Stimulated activated CD4-positive, alpha-beta T cell treated with anti-CD3 and anti-CD28 coated beads, Interleukin-12 subunit alpha, Interleukin-12 subunit beta, amount 100 ng/mL, for 48 hours (primary cell): ENCODE measurements around the gene DDX31.

Experiments
- DNase-seq, 3 donors: peaks; one replicate each; pipeline ENCODE4 v3.0.0-alpha.2; 2020; ENCODE audit warnings: low read depth in 2 of 3, low spot score in 1 of 3

Gene DDX31

GRCh38 chr9:132673355-132673754 lies 3.6 kb upstream of the DDX31 start:
- no peak for DNase-seq

- no peak for DNase-seq
These were observed 2.6 kb upstream of the DDX31 start for GRCh38 chr9:132672413-132672690.

- DNase-seq: no peak
These were observed 2.0 kb upstream of the DDX31 start for GRCh38 chr9:132671620-132672412.

GRCh38 chr9:132670457-132671391 lies 941 bp upstream of the DDX31 start, which contains the start of gene GTF3C4:
Gene GTF3C4, plus strand, starts transcription at chr9:132670464. Its CDS starts 135 bp downstream, at chr9:132670599.
- peak; percentile 10 to 33 (median 20) for DNase-seq

GRCh38 chr9:132669319-132669697 lies 475 bp downstream of the DDX31 start:
- no peak for DNase-seq

- no peak for DNase-seq
These were observed 5.9 kb downstream of the DDX31 start for GRCh38 chr9:132663851-132664250.

- no peak for DNase-seq
These were observed 6.7 kb downstream of the DDX31 start for GRCh38 chr9:132663117-132663516.

GRCh38 chr9:132662152-132662945 lies 7.4 kb downstream of the DDX31 start:
- DNase-seq: no peak

- no peak for DNase-seq
These were observed 13.5 kb downstream of the DDX31 start for GRCh38 chr9:132656299-132656698.

GRCh38 chr9:132651259-132651658 lies 18.5 kb downstream of the DDX31 start:
- DNase-seq: no peak

- no peak for DNase-seq
These were observed 21.1 kb downstream of the DDX31 start for GRCh38 chr9:132648685-132649084.

GRCh38 chr9:132648283-132648682 lies 21.5 kb downstream of the DDX31 start:
- no peak for DNase-seq

GRCh38 chr9:132647806-132648205 lies 22.0 kb downstream of the DDX31 start:
- DNase-seq: no peak

- peak in 1 of 3 donors; percentile 5 for DNase-seq
These were observed 22.4 kb downstream of the DDX31 start for GRCh38 chr9:132647355-132647754.

GRCh38 chr9:132646726-132647125 lies 23.1 kb downstream of the DDX31 start:
- no peak for DNase-seq

GRCh38 chr9:132645711-132646110 lies 24.1 kb downstream of the DDX31 start:
- no peak for DNase-seq

- no peak for DNase-seq
These were observed 24.5 kb downstream of the DDX31 start for GRCh38 chr9:132645306-132645705.

GRCh38 chr9:132644251-132644650 lies 25.5 kb downstream of the DDX31 start:
- no peak for DNase-seq

GRCh38 chr9:132641216-132641615 lies 28.6 kb downstream of the DDX31 start:
- DNase-seq: no peak

GRCh38 chr9:132639322-132639721 lies 30.5 kb downstream of the DDX31 start:
- DNase-seq: no peak

- DNase-seq: no peak
These were observed 31.5 kb downstream of the DDX31 start for GRCh38 chr9:132638240-132638639.
